ENCODE results near the gene MLN. TPM values are rescaled to one million over a fixed set of nuclear protein-coding genes. Genes with fewer than 3 reads are reported as not detected.
A peak's percentile ranks its signal among the peaks of the same experiment; 100 is the strongest.

MLN gene
- total and polyA plus RNA-seq, 2 of the 4 experiments (the other 2 are of a cell fraction), result not detected

- Histone ChIP-seq H3K36me3 (ENCODE audit: control insufficient read depth, insufficient read depth, low read length) (no peaks in the 10 kb centered on the region), H2BK20ac (ENCODE audit: low read depth, low read length) (no peak overlapping the region), H2AFZ (replicated peaks; ENCODE audit: low read length, poor library complexity) (no peak overlapping the region), H3K14ac (replicated peaks; ENCODE audit: low read depth, low read length) (no peak overlapping the region), H3K56ac (ENCODE audit: extremely low read depth, insufficient read depth, low read length) (no peak overlapping the region), H4K5ac (ENCODE audit: low read depth, low read length) (no peak overlapping the region), H3K4me3 (ENCODE audit: insufficient read depth, low read depth, low read length) (no peak overlapping the region), H4K91ac (ENCODE audit: insufficient read depth, low read depth, low read length) (no peak overlapping the region), H3K4me2 (ENCODE audit: low read depth, low read length) (peak overlapping the region; percentile 11), H2BK15ac (ENCODE audit: low read depth, low read length) (no peak overlapping the region), H3K9me1 (ENCODE audit: insufficient read depth, low read length) (no peaks in the 10 kb centered on the region), H3K27me3 (ENCODE audit: control insufficient read depth, insufficient read depth, low read length) (no peaks in the 10 kb centered on the region), H2AK9ac (replicated peaks; ENCODE audit: low read depth, low read length, poor library complexity) (no peak overlapping the region), H4K8ac (ENCODE audit: low read depth in 2 of 2, low read length in 2 of 2) (no peak overlapping the region), H3K9me3 (ENCODE audit: control insufficient read depth, insufficient read depth, low read length) (no peaks in the 10 kb centered on the region), H2BK120ac (ENCODE audit: low read depth, low read length) (peak overlapping the region; percentile 27; the same call in 1 of the 2 replicates), H2BK5ac (ENCODE audit: low read depth, low read length, poor library complexity, severe bottlenecking) (no peak overlapping the region), H3K27ac (ENCODE audit: insufficient read depth, low read length) (no peak overlapping the region; the same call in 1 of the 2 replicates), H3K9ac (ENCODE audit: low read depth, low read length) (no peak overlapping the region), H3K79me1 (ENCODE audit: low read depth in 1 of 2, low read length in 2 of 2) (no peaks in the 10 kb centered on the region), H2AK5ac (ENCODE audit: low read depth, low read length) (0 out of 2 replicates have a peak overlapping the region, but pooled peaks have one; percentile 9), H3K18ac (ENCODE audit: low read depth, low read length) (0 out of 2 replicates have a peak overlapping the region, but pooled peaks have one; percentile 9), H4K20me1 (ENCODE audit: insufficient read depth, low read length) (peaks cover 5% of the 10 kb centered on the region), H3K4ac (ENCODE audit: low read depth, low read length) (no peak overlapping the region), H3K4me1 (ENCODE audit: control insufficient read depth, insufficient read depth, low read length) (peaks cover 19% of the 10 kb centered on the region; the same call in 1 of the 2 replicates), H3K23ac (ENCODE audit: low read depth, low read length) (no peak overlapping the region)
- dilution Hi-C loops (cut with HindIII; ENCODE audit: low sequenced_read_pairs, unreplicated experiment), result no loop called here
- no peak for TF ChIP-seq RFX5 (IDR thresholded peaks at IDR 0.05; ENCODE audit: low read depth, low read length)
- TF ChIP-seq CEBPB (IDR thresholded peaks at IDR 0.05; ENCODE audit: low read depth, low read length), result 0 out of 2 replicates have a peak, but pooled peaks have one; percentile 25
- WGBS, 2 experiments (ENCODE audit: extremely low coverage in 2 of 2, insufficient read length in 1 of 2), result no CpG with 5 or more reads among the region's 7 CpGs
- DNase-seq, result peak; percentile 53
- POLR2A ChIA-PET (ENCODE audit: unreplicated experiment), result no interaction called here
- in situ Hi-C loops (cut with MboI; ENCODE audit: low sequenced_read_pairs), result no loop called here
- intact Hi-C loops (cut with micrococcal nuclease), result no loop called here
- peak; percentile 40 for ATAC-seq (ENCODE audit: low read depth)
- CTCF ChIA-PET, result interaction anchor here (0.6 to 4.8 kb wide), 2 partner anchors 13 to 375 kb away, joined by 5 to 29 read pairs; partner anchors contain the start of gene IP6K3
- no TSS peak for BruUV-seq (replicated peaks)
Measured at GRCh38 chr6:33758815-33759216, 45.0 kb downstream of the MLN start.
